ENCODE results near the gene C9orf50.
A peak's percentile ranks its signal among the peaks of the same experiment; 100 is the strongest.
"Not testable (repeated sequence)": the region's sequence is repeated elsewhere in the genome, so short reads cannot be mapped to it uniquely, and the experiment has no call there.

Gene C9orf50

DNA sequence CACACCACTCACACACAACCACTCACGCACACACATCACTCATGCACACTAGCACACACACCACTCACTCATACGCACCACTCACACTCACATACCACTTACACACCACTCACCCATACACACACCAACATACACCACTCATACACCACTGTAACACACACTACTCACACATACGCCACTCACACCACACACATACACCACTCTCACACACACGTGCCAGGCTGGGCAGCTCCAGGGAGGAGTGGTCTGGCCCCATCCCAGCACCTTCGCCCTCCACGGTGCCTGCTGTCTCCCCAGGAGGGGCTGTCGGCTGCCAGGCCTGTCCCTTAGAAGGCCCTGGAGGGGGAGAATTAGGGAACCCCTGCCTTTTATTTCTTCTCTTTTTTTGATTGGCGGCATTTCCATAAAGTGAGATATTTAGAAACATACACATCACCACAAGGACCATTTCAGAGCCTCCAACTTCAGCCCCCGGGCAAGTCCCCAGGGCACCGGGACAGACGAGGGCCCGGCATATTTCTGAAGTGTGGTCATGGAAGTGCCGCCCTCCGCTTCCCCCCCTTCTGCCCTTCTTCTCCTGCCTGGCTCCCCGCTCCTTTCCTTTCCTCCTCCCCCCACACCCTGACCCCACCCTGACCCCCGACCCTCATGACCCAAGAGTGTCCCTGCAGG is 27.3 kb upstream of the C9orf50 start:
- DNase-seq (ENCODE audit: low spot score): no peak

DNA sequence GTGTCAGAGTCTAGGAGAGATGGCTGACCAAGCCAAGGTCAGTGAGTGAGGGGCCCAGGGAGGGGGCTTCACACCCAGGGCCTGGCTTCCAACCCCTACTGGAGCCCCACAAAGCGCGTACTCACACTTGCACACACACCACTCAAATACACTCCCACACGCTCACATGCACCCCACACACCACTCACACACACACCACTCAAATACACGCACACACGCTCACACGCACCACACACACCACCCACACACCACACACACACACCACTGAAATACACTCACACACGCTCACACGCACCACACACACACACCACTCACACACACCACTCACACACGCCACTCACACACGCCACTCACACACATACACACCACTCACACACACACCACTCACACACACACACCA is 26.7 kb upstream of the C9orf50 start:
- no peak for DNase-seq (ENCODE audit: low spot score)

DNA sequence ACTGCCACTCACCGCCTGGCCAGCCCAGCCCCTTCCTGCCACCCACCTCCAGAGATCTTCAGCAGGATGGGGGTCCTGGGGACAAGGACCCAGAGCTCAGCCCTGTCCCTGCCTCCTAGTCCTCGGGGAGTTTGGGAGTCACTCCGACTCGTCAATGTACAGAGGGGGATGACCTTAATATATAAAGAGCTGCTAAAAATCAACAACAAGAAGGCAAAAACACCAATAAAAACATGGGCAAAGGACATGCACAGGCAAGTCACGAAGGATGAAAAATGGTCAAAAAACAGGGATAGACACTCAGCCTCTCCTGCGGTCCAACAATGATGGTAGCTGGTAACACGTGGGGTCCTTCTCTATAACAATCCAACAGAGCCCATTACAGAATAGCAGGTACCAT is 25.8 kb upstream of the C9orf50 start:
- no peak for DNase-seq (ENCODE audit: low spot score)

DNA sequence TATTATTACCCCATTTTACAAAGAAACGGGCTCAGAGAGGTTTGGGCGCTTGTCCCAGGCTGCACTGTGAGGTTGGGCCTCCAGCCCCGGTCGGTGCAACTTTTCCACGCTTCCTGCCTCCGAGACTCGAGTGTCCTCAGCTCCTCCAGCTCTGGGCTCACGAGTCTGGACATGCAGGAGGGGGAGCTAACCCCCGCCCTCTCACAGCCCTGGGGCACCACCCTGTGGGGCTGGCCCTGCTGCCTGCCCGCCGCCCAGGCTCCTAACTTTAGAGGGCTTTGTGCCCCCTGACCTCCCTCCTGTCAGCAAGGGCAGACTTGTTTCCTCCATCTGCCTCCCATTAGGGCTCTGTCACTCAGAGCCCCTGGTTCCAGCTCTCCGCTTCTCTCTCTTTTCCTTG is 25.4 kb upstream of the C9orf50 start:
- no peak for DNase-seq (ENCODE audit: low spot score)

DNA sequence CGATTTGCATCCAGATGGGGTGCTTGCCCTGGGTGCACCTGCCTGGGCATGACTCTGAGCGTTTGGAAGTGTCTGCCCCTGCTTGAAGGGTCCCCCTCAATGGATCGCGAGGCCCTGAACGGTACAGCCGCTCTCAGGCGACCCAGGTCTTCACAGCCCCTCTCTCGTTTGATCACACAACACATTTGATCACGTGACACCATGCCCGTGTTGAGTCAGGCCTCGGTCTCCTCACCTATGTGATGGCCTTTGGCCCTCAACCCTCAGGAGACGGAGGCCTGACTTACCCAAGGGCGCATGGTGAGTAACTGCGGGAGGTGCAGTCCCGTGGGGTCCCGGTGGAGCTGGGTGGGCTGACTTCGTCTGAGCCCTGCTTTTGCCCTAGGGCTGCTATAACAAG is 24.0 kb upstream of the C9orf50 start:
- no peak for DNase-seq (ENCODE audit: low spot score)

DNA sequence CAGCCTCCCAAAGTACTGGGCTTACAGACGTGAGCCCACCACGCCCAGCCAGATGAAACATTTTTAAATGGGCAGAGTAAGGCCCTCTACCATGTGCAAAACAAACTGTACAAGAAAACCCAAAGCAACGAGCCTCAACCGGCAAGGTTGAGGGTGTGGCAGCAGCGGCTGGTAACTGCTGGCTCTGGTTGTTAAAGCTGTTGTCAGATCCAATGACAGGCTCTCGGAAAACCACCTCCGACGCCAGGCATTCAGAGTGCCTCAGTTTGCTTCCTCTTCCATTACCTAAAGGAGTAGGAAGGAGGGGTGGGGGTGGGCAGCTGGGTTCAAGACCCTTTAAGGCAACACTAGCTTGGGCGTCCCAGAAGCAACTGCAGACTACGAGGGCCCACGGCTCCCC is 23.5 kb upstream of the C9orf50 start:
- DNase-seq (ENCODE audit: low spot score): no peak

DNA sequence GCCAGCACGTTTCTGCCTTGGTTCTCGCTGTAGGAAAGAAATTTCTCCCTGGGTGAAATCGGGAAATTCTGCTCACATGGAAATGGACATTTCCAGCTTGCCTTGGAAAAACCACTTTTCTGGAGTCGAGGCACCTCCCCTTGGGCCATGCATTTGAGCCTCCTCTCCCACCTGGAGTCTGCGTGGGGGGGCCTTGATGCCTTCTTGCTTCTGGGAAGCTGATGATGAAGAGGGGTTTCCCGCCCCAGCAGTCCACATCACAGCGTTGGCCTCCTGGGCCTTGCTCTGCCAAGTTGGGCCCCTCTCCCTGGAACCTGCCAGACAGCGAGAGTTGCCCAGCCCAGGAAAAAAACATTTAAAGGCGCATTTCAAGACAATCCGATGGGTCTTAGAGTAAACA is 22.8 kb upstream of the C9orf50 start:
- DNase-seq (ENCODE audit: low spot score): no peak

DNA sequence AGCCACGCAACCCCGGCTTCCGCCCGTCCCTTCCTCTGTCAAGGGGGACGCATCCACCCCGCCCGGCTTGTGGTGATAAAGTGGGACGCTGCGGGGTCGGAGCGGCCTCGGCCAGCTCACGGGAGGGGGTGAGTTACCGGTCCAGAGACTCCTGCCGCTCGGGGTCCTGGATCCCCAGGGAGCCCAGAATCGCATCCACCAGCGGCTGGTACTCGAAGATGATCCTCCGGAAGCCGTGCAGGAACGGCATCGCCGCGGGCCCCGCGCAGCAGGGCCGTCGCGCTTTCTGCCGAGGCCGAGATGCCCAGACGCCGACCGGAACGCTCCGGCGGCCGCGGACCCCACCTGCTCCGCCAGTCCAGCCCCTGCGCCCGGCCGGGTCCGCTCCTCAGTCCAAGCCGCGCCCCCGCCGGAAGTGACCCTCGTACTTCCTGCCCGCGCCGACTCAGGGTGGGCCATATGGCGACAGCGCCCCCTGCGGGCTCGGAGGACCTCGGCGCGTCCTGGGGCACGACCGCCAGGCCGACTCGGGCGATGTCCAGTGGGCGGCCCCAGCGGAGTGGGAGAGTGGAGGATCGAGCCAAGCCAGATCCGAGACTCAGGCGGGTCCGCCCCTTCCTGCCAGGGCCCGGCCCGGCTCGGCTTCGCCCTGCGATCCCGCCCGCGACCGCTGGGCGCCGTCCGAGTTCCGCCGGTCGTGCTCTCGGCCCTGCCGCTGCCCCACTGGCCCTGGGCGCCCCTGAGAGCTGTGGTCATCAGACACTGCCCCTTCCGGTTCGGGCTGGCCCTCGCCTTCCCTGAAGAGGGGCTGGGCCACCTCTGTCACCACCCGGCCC is 21.1 kb upstream of the C9orf50 start, which contains the start of gene ASB6:
ASB6 (minus strand) TSS at position 402 of the 836 bp plus-strand sequence; CDS start at position 250, 152 bp downstream.
- DNase-seq (ENCODE audit: low spot score): peak; percentile 92

DNA sequence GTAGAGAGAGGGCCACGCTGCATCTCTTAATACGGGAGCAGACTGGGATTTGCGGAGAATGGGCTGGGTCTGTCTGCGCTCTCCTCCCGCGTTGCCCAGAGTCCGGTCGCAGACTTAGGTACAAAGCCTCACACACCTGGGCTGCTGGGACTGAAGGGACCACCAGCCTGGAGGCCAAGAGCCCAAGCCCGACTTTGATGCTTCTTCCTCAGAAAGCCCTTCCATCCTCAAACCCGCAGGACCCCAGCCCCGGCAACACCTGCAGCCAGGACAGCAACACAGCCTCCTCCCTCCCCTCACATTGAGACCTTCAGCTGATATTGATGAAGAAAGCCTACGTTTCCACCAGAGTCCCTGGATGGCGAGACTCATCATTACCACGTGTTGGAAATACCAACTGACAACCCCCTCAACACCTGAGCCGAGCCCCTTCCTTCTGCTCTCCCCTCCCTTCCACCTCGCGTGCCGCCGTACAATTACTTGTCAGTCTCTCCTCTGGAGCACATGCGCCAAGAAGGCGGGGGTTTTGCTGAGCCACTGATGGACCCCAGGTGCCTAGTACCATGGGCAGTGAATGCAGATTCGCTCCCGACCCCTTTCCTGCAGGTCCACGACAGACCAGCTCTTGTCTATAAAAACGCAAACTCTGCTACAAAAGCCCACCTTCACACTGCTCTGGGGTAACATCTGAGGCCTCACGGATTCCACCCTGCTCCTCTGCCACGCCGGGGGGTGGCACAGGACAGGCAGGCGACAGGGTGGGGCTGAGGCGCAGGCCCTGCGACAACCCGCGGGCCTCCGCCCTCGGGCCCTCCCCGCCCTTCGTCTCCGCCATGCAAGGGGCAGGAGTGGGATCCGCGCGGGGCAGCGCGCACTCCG is 20.2 kb upstream of the C9orf50 start:
- DNase-seq (ENCODE audit: low spot score): no peak

DNA sequence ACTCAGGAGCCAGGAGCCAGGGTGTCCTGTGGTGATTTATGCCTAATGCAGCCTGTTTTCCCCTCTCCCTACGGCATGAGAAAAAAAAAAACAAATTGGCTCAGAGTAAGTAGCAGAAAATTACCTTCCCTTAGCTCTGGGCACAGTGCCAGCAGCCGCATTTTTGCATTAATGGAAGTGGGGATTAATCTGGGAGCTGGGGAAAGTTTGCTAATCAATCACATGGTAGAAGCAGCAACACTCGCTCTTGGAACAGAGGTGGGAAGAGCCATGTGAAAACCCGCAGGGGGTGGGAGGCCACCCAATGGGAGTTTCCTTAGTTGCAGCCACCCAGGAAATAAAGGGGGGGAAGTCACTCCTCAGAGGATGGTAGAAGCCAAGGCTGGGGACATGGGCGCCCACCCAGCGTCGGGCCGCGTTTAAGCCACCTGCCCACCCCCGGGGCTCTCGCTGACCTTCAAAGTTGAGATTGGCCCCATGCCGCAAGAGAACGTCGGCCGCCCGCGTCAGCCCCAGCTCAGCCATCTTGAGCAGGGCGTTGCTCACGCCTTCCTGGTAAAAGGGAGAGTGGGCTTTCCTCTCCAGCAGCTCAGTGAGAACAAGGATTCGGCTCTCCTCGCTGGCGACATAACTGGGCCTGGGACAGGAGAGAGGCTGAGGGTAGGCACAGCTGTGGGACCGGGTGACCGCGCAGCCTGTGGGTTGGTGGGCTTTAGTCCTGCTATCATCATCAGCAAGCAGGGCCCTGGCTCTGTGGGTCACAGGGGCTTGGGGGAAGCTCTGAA is 19.4 kb upstream of the C9orf50 start:
- DNase-seq (ENCODE audit: low spot score): no peak

DNA sequence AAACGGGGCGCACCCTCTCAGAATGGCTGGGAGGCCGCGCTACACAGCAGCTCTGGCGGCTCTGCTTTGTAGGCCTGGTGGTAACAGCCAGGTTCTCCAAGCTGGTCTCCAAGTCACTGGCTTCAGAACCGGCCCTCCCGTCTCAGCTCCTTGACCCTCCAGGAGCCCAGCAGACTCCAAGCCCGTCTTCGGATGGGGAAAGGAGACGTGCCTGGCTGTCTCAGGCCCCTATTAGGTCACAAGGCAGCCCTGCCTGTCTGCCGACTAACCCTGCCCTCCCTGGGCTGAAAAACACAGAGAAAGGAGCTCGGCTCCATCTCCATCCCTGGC is 18.8 kb upstream of the C9orf50 start:
- no peak for DNase-seq (ENCODE audit: low spot score)

DNA sequence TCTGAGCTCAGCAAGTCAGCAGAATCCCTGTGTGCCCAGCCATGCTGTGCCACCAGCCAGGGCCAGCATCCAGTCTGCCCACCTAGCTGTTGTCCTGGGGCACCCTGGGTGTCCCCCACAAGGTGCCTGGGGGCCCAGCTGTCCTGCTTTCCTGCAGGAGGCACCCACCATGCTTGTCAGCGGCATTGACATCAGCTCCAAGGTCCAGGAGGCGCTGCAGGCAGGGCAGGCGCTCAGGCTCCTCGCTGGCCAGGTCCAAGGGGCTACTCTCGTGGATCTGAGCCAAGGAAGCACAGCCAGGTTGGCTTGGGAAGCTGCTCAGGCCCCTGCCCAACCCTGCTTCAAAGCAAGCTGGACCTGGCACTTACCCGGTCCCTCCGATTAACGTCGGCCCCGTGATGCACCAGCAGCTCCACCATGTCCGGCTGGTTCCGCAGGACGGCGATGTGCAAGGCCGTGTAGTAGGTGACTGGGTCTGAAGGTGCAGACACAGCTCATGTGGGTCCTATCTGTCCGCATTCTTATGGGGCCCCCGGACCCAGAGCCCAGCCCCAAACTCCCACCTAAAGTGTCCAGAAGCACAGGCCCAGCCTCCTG is 18.2 kb upstream of the C9orf50 start:
- no peak for DNase-seq (ENCODE audit: low spot score)

DNA sequence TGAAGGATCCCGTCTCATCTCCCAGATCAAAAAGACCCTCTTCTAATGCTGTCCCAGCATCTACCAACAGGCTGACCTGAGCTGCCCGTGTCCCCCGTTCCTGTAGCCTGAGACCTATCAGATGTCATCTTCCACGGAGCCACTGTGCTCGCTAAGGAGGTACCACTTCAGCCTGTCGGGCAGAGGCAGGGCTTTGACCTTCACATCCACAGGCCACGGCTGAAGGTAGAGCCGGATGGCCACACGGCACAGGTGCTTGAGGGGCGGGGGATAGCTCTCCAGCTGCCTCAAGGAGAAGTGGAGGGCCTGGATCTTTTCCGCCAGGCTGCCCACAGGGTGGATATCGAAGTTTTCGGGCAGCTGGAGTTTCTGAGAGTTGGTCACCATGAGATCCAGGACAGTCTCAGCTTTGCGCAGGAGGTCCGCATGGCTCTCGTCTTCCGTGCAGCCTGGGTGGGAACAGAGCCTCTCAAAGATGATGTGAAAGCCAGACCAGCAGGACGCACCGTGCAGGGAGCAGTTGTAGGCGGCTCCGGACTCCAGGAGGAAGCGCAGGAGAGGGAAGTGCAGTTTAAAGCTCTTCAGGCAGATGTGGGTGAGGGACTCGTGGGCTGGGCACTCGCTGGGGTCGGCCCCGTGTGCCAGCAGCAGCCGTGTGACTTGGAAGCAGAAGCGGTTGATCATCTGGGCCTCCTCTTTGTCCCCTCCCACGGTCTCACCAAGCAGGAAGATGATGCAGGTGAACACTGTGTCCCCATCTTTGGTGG is 17.0 kb upstream of the C9orf50 start:
- DNase-seq (ENCODE audit: low spot score): no peak

DNA sequence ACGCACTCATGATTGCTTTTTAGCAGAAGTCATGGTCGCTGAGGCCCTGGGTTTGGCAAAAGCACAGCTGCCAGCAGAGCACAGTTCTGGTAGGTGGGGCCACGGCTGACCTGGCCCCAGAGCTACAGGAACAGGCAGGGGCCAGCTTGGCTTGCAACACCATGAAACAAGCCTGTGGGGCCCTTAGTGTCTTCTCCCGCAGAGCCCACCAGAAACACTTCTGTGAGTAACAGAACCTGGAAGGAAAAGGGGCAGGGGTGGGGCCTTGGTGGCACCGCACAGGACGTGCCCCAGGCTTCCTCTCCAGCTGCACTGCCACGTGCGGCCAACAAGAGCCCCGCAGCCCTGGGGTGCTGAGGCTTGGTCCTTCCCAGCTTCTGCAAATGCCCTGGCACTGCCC is 16.2 kb upstream of the C9orf50 start:
- DNase-seq (ENCODE audit: low spot score): no peak

DNA sequence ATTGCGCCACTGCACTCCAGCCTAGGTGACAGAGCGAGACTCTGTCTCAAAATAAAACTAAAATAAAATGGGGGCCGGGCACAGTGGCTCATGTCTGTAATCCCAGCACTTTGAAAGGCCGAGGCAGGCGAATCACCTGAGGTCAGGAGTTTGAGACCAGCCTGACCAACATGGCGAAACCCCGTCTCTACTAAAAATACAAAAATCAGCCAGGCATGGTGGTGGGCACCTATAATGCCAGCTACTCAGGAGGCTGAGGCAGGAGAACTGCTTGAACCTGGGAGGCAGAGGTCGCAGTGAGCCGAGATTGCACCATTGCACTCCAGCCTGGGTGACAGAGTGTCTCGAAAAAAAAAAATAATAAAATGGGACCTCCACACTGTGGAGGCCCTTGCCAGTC is 15.4 kb upstream of the C9orf50 start:
- not testable (repeated sequence) for DNase-seq (ENCODE audit: low spot score)

DNA sequence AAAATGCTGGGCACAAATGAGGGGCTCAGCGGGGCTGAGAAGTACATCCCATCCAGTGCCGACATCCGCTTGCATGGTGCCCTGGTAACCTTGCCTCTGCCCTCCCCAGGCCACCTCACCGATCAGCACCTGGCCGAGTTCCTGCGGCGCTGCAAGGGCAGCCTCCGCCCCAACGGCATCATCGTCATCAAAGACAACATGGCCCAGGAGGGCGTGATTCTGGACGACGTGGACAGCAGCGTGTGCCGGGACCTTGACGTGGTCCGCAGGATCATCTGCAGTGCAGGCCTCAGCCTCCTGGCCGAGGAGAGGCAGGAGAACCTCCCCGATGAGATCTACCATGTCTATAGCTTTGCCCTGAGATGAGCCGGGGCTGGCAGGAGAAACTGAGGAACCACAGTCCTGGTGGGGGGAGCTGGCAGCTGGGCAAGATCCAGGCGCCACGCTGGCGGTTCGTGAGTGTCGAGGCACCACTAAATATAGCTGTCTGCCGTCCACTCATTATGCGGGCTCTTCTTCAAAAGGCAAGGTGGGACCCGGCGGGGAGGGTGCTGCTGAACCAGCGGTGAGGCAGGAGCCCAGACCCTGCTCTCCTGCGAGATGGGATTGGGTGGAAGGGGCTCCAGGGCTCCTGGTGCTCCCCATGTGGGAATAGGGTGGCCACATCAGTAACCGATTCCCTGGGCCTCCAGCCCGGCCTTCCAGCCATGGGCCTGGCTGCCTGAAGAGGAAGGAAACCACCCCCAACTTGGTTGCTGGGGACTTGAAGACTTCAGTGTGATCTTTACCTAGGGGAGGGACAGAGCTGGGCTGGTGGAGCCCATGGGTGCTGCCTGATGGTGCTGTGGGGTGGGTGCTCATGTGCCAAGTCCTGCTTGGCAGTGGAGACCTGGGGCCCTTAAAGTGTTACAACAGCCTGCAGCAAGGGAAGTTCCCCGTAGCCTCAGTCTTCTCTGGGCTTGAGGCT is 14.5 kb upstream of the C9orf50 start:
- DNase-seq (ENCODE audit: low spot score): no peak

DNA sequence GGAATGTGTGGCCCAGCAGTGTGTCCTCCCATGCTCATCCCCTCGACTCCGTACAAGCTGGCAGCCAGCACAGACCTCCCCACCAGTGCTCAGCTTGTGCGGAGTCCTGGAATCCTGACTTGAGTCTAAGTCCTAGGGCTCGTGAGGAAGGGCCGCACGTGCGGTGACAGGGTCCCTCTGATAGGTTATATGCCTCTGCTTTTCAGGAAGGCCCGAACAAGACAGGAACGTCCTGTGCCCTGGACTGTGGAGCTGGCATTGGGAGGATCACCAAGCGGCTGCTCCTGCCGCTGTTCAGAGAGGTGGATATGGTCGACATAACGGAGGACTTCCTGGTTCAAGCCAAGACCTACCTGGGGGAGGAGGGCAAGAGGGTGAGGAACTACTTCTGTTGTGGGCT is 12.9 kb upstream of the C9orf50 start:
- no peak for DNase-seq (ENCODE audit: low spot score)

DNA sequence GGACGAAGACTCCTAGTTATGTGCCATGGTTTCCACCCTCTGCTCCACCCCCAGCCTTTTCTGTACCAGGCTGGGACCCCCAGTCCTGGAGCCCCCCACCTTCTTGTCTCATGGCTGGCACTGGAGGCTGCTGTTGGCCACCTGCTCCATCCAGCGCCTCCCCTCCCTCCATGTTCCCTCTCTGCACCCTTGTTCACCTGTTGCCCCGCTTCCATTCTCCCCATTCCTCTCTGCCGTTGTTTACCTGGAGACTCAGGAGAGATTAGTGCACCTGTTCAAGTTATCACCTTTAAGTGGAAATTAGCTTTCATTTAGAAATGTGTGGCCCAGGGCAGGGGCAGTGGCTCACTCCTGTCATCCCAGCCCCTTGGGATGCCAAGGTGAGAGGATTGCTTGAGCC is 12.3 kb upstream of the C9orf50 start:
- no peak for DNase-seq (ENCODE audit: low spot score)

DNA sequence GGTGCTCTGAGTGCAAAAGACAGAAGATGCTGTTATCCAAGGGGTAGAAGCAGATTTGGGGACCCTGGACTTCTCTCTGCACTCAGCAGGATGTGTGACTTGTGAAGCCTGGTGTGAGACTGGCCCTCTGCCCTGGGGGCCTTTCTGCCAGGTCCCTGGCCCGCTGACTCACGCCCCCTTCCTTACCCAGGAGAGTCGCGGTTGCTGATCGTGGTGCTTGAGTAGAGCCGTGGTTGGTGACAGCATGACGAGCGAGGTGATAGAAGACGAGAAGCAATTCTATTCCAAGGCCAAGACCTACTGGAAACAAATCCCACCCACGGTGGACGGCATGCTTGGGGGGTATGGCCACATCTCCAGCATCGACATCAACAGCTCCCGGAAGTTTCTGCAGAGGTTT is 11.6 kb upstream of the C9orf50 start:
- no peak for DNase-seq (ENCODE audit: low spot score)
